GM19193 (cell line): ENCODE measurements around the gene BAHCC1.

Experiments
- POLR2A ChIP-seq: IDR thresholded peaks from 4 replicates; pipeline ENCODE4 v1.6.1; 2011; ENCODE audit not compliant: insufficient read depth, insufficient read length; ENCODE audit errors: extremely low read depth

The BAHCC1 gene

DNA sequence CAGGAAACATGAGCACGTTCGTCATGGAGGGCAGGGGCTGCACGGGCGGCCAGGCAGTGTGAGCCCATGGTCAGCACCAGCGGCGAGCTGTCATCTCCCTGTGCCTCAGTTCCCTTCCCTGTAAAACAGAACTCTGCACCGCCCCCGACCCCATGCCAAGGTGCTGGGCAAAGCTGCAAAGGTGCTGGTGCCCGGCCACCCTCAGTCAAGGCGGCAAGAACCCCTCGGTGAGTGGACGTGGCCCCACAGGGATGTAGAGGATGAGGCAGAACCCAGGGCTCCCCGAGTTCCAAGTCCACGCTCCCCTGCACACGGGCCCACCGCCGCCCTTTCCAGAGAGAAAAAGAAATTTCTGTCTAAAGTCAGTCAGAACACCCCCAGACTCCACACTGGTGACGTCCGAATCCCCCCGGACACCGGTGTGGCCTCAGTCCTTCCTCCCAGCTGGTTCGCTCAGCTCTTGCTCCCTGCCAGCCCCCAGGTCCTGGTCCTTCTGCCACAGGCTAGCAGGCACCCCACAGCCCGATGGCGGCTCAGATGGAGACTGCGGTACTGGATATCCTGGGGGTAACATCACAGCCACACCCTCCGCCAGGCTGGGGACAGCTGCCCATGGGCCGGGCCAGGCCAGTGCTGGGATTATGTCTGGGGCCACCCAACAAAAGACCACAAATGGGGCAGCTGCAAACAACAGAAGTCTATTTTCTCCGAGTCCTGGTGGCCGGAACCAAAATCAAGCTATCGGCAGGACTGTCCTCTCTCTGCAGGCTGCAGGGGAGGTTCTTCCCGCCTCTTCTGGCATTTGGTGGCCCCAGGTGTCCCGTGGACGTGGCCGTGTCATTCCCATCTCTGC, 14.4 kb upstream of the BAHCC1 start:
- TF ChIP-seq POLR2A: no peak

DNA sequence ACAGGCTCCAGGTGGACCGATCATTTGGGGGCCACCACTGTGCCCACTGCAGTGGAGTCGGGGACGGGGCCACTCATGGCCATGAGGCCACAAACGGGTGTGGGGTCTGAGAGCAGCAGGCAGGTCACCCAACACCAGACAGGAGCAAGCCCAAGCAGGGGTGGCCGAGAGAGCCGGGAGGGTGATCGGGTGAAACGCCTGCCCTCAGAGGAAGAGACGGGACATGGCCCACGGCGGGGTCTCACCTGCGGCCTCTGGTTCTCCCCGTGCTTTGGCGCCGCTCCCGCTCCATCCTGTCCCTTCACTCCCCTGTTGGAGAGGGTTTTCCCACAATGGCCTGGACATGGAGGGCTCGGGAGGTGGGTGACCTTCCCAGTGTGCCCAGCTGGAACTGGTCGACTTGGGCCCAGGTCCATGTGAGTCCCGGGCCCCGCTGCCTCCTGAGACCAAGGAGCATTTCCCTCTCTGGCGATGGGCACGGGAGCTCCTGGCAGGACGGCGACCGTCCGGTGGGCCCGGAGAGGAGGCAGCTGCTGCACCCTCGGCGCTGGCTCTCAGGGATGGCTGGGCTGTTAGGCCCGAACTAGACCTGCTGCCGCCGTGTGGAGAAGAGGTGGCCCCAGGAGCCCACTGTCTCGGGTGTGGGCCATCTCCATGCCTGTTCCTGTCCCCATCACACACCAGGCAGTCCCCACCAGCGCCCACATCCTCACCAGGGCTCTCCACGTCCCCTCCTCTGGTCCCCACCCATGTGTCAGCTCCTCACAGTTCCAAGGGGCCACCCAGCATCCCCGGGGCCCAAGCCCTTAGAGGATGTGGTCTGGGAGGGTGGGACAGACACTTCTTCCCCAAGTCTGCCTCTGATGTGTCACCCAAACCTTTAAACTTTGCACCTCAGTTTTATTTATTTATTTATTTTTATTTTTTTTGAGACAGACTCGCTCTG, 13.4 kb upstream of the BAHCC1 start:
- no peak for TF ChIP-seq POLR2A

DNA sequence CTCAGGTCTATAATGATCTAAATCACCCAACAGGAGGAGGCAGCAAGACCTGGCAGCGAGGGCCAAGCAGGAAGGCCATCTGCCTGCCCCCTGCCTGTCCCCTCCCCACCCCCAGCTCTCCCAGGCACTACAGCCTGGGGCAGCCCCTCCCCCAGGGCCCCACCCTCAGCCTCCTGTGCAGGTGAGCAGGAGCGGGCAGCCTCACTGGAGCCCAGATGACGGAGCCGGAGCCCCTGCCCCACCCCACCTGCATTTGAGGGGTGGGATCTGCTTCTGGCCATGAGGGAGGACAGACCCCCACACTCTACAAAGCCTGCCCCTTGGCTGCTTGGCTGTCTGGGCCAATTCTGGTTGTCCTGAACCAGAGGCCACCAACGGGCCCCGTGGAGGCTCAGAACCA, 12.4 kb upstream of the BAHCC1 start:
- no peak for TF ChIP-seq POLR2A

DNA sequence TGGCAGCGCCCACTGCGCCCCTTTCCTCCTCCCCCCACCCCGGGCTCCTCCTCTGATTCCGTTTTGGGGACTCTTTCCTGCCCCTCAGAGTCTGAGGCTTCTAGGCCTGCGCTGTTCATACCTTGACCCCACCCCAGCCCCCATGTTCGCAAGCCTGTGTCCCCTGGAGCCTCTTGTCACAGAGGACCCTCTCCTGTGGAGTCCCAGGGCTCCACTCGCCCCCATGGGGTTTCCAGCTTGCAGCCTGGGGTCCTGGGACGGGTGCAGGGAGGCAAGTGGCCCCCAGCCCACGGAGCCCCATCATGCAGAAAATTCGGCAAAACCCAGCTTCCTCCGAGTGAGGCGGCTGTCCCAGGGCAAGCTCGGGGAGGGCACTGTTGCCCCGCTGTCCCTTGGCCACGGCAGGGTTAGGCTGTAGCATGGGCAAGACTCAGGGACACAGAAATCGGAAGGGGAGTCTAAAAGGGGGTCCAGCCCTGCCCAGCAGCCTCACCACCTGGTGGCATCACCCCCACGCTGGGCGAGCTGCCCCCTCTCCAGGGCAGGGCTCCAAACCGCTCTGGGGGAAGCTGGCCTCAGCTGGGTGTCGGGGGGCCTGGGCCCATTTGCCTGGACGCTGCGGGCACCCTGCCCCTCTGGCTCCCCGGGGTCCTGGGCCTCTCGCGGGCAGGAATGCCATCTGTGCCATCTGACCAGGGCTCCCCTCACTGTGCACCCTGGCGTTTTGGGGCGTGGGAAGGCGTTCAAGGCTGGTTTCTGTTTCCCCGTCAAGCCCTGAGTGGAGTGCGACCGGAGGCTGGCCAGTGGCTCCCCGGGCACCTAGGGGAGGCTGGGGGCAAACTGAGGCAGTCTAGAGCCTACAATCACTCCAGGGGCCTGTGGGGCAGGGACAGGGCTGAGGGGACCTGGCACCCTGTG, 11.5 kb upstream of the BAHCC1 start:
- TF ChIP-seq POLR2A: no peak

DNA sequence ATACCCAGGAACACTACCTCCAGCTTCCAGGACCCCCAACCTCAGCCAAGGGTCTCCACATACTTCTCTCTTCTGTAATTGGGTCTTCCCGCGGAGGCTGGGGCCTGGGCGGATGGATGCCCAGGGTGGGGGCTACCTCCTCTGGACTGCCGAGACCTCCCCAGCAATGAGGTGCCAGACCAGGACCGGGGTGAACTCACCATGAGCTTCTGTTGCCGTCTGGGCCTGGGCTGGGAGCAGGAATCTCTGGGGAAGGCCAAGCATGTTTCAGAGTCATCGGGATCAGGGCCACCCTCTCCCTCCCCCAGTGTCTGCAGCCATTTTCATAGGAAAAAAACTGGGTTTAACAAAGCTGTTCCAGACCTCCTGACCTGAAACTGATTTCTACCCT, 10.3 kb upstream of the BAHCC1 start:
- no peak for TF ChIP-seq POLR2A

DNA sequence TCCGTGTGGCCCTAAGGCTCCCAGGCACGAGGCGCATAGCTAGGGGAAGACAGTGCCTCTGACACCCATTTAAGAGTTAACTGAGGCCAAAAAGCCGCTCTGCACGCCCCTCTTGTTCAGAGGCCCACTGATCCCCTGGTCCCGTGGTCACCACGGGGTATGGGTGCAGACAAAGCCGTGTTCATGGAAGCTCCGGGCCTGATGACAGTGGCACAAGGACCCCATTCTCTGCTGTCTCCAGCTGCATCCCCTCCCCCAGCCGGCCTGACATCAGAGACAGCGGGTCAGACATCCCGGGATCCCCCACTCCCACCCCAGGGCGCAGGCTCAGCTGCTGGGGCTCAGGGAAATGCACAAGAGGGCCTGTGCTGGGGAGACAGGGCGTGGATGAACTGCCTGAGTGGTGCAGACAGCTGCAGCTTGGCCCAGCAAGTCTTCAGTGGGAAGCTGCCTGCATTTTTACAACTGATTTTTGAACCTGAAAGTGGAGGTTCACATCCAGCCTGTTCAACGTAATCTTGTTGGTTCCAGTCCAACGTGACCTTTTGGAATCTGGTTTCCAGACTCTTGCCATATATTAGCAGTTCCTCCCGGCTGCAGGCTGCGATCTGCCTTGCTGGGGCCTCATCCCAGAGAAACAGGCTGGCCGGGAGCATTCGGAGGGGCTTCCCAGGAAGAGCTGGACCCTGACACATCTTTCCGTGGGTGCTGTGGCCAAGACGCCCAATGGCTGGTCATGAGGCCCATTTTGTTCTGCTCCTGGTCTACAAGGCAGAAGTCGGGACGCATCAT, 9.7 kb upstream of the BAHCC1 start:
- TF ChIP-seq POLR2A: no peak

DNA sequence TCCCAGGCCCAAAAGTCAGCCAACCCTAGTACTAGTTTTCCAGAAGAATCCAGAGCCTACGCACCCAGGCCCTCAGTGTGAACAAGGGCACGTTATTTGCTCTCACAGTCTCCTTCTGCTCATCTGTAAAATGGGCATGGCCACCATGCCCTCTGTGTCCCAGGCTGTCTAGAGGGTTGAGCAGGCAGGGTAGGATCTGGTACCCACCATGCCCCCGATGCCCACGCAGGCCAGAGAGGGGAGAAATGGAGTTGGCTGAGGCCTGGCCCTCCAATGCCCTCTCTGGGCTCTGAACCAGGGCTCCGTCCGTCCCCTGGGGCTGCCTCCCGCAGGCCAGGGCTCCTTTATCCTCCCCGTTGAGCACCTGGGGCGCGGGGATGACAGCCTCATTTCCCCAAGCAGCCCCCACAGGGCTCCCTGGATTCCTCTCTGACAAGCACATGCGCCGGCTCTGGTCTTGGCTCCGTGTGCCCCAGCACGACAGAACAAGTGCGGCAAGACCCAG, 9.1 kb upstream of the BAHCC1 start:
- no peak for TF ChIP-seq POLR2A

DNA sequence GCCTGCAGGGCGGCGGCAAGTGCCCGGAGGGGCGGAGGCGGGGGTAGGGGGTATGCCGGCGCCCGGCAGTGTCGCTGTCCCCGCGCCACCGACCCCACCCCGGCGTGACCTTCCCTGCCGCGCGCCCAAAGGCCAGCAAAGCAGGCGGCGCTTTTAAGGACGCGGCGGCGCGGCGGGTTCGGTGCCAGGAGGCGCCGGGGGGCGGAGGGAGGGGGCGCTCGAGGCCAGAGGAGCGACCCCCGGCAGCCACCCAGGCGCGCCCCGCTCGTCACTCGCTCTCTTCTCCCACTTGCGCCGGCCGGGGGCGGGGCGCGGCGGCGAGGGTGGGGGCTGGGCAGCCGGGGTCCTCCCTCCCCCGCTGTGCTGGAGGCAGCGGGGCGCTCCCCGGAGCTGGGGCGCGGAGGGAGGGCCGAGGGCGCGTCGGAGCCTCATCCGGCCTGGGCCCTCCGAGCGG, 8.6 kb upstream of the BAHCC1 start:
- no peak for TF ChIP-seq POLR2A

DNA sequence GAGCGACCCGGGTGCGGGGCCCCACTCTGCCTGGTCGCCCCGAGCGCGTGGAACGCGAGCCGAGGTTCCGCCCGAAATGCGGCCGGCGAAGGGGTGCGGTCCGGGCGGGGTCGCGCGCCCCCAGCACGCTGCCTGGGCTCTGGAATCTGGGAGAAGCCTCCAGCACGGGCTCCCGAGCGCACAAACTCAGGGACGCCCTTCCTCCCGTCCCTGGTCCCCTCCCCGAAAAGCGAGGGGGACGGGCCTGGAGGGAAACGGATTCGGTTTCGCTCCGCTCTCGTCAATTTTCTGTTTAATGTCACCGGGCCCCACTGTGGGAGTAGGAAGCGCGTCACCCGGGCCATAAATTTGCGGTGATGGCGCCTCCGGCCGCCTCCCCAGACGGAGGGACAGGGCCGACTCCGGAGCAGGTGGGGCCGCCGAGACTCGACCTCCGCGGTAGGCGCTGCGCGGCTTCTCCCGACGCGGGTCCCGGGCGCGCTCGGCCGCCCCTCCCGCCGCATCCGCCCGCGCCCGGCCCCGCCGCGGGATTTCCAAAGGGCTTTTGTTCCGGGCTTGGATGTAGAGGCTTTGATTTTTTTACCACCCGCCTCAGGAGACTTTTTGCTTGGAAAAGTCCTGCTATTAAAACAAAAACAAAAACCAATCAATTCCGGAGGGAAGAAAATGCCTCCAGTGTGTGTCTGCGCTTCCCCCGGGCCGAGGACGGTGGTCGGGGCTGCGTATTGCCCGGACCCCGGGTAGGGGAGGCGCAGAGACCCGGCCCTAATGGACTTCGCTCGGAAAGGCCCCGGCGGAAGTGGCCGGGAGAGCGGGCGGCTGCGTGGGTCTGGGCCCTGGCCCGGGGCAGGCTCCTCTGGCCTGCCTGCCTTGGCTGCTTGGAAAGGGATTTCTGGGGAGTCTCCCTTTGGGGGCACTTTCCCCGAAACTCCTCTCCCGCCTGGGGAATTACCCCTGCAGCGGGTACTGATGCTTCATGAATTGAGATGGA, 7.9 kb upstream of the BAHCC1 start:
- no peak for TF ChIP-seq POLR2A

DNA sequence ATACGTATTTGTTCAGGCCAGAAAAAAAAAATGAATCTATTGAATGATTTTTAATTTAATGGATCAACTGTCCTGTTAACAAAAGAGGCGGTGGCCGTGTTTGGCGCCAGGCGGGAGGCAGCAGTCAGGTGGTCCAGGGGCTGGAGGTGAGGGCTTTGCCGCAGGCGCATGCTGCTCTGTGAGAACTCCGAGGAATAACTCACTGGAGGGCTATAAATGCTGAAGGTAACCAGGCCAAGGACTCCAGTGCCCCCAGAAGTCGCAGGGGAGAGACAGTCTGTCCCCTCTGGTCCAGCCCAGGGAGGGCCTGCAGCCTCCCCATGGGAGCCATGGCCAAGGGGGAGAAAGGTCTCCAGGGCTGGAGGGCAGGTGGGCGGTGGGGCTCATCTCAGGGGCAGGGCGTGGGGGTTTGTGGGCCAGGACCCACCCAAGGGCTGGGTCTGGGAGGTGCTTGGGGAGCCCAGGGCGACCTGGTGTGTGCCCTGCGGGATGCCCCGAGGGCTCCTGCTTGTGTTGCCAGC, 7.1 kb upstream of the BAHCC1 start:
- no peak for TF ChIP-seq POLR2A

DNA sequence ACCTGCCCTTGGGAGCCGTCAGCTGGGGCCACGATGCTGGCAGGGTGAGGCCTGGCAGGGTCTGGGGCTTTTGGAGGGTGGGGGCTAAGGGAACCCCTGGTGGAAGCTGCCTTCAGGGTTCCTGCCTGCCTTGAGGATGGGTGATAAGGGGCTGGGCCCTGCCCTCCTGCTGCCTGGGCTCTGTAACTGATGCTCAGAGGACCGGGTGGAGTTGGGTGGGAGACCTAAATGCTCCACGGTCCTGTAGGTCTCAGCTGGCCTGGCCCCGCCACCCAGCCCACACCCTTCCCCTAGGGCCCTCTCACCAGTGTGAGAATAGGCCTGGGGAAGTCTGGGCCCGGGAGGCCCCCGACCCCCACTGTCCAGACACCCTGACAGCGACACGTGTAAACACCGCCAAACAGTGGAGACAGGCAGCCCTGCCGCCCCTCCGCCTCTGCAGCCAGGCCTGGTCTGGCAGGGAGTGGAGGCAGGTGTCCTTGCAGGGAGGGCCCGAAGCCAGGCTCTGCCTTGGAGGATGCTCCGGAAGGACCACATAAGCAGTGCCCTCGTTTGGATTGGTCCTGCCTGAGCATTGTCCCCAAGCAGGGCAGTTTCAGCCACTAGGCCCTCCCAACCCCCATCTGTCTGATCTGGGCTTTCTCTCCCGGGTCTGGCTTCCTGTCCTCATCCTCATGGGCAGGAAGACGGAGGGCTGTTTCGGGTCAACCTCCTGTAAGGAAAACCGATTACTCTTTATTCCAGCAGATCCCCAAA, 6.5 kb upstream of the BAHCC1 start:
- no peak for TF ChIP-seq POLR2A

DNA sequence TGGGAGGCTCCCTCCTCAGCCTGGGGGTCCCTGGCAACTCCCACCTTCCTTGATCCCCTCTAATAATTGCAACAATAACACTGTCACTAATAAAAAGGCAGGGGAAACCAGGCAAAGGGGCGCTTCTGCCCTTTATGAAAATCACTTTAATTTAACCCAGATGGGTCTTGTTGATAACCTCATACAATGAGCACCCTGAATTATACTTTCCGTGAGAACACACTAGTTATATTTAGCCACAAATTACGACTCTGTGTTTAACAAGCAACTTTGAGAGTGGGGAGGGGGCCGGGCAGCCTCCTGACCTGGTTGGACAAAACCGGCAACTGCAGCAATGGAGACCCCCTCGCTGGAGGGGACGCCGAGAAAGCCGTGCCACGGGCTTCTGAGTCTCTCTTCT, 5.7 kb upstream of the BAHCC1 start:
- no peak for TF ChIP-seq POLR2A
